ENCODE measurements around the gene RAPGEF1. TPM values are rescaled to one million over a fixed set of nuclear protein-coding genes. Genes with fewer than 3 reads are reported as not detected.
"Not testable (repeated sequence)": the region's sequence is repeated elsewhere in the genome, so short reads cannot be mapped to it uniquely, and the experiment has no call there.

The RAPGEF1 gene
- total RNA-seq, 1 donor from 2014 or later, result 119 TPM

GRCh38 chr9:131682261-131682660 lies 57.6 kb downstream of the RAPGEF1 start:
- DNase-seq (no peak), ATAC-seq (ENCODE audit: poor library complexity) (no peak)
- intact Hi-C loops (cut with DNase I), result no loop called here

GRCh38 chr9:131681826-131682225 lies 58.0 kb downstream of the RAPGEF1 start:
- intact Hi-C loops (cut with DNase I); ATAC-seq (ENCODE audit: poor library complexity): not testable (repeated sequence)

GRCh38 chr9:131681108-131681507 lies 58.8 kb downstream of the RAPGEF1 start:
- intact Hi-C loops (cut with DNase I); ATAC-seq (ENCODE audit: poor library complexity); DNase-seq: not testable (repeated sequence)

More at GRCh38 chr9:131681826-131682225, 58.0 kb downstream of the RAPGEF1 start:
- DNase-seq, result not testable (repeated sequence)

GRCh38 chr9:131679261-131680020 lies 60.4 kb downstream of the RAPGEF1 start:
- no peak for ATAC-seq (ENCODE audit: poor library complexity)

GRCh38 chr9:131678499-131679111 lies 61.3 kb downstream of the RAPGEF1 start:
- ATAC-seq (ENCODE audit: poor library complexity) (peak; percentile 95), DNase-seq (peak; percentile 79)
- intact Hi-C loops (cut with DNase I), result no loop called here

More at GRCh38 chr9:131679261-131680020, 60.4 kb downstream of the RAPGEF1 start:
- DNase-seq, result no peak
- intact Hi-C loops (cut with DNase I), result no loop called here

- intact Hi-C loops (cut with DNase I), result no loop called here
- DNase-seq (no peak), ATAC-seq (ENCODE audit: poor library complexity) (peak; percentile 14)
These were observed 62.3 kb downstream of the RAPGEF1 start for GRCh38 chr9:131677444-131678180.

- intact Hi-C loops (cut with DNase I), result no loop called here
- DNase-seq (no peak), ATAC-seq (ENCODE audit: poor library complexity) (no peak)
These were observed 62.8 kb downstream of the RAPGEF1 start for GRCh38 chr9:131677049-131677443.

GRCh38 chr9:131676431-131676972 lies 63.4 kb downstream of the RAPGEF1 start:
- ATAC-seq (ENCODE audit: poor library complexity) (peak; percentile 7), DNase-seq (no peak)
- intact Hi-C loops (cut with DNase I), result no loop called here

GRCh38 chr9:131675437-131676022 lies 64.3 kb downstream of the RAPGEF1 start:
- DNase-seq (no peak), ATAC-seq (ENCODE audit: poor library complexity) (no peak)
- intact Hi-C loops (cut with DNase I), result no loop called here

- DNase-seq (no peak), ATAC-seq (ENCODE audit: poor library complexity) (no peak)
- intact Hi-C loops (cut with DNase I), result no loop called here
These were observed 65.2 kb downstream of the RAPGEF1 start for GRCh38 chr9:131674425-131675421.

- intact Hi-C loops (cut with DNase I), result no loop called here
- no peak for DNase-seq
These were observed 66.3 kb downstream of the RAPGEF1 start for GRCh38 chr9:131673531-131673930.

GRCh38 chr9:131673068-131673467 lies 66.8 kb downstream of the RAPGEF1 start:
- DNase-seq, result no peak
- intact Hi-C loops (cut with DNase I), result no loop called here
- ATAC-seq (ENCODE audit: poor library complexity), result no peak

More at GRCh38 chr9:131673531-131673930, 66.3 kb downstream of the RAPGEF1 start:
- ATAC-seq (ENCODE audit: poor library complexity), result no peak

- intact Hi-C loops (cut with DNase I), result no loop called here
- ATAC-seq (ENCODE audit: poor library complexity) (no peak), DNase-seq (no peak)
These were observed 67.4 kb downstream of the RAPGEF1 start for GRCh38 chr9:131672451-131672850.

- intact Hi-C loops (cut with DNase I), result no loop called here
- ATAC-seq (ENCODE audit: poor library complexity) (no peak), DNase-seq (no peak)
These were observed 68.7 kb downstream of the RAPGEF1 start for GRCh38 chr9:131671133-131671520.

- peak; percentile 48 for ATAC-seq (ENCODE audit: poor library complexity)
- intact Hi-C loops (cut with DNase I), result no loop called here
- DNase-seq, result peak; percentile 79
These were observed 69.4 kb downstream of the RAPGEF1 start for GRCh38 chr9:131670247-131671132.

GRCh38 chr9:131669269-131670157 lies 70.4 kb downstream of the RAPGEF1 start:
- intact Hi-C loops (cut with DNase I), result no loop called here
- no peak for DNase-seq
- peak; percentile 10 for ATAC-seq (ENCODE audit: poor library complexity)
